Measurements from ENCODE around the gene NOTCH4. TPM values are rescaled to one million over a fixed set of nuclear protein-coding genes. Genes with fewer than 3 reads are reported as not detected.
A peak's percentile ranks its signal among the peaks of the same experiment; 100 is the strongest.

The NOTCH4 gene
- total RNA-seq, 1 experiment from 2014 or later: 4.9 TPM

- no peak for DNase-seq
- Histone ChIP-seq H3K27me3 (no peaks in the 10 kb centered on the region), H3K4me3 (peak overlapping the region; percentile 62), H3K27ac (peak overlapping the region; percentile 23; the same call in 1 of the 2 replicates), H3K4me1 (peaks cover 5% of the 10 kb centered on the region; the same call in 1 of the 2 replicates), H3K36me3 (0 out of 2 replicates have a peak, but pooled peaks cover 2% of the 10 kb centered on the region), H3K9me3 (replicated peaks) (no peaks in the 10 kb centered on the region)
Measured at GRCh38 chr6:32175322-32175710, 48.6 kb downstream of the NOTCH4 start.

GRCh38 chr6:32174416-32174815 is 49.5 kb downstream of the NOTCH4 start:
- H3K9me3 ChIP-seq (replicated peaks): no peaks in the 10 kb centered on the region
- DNase-seq: no peak
- H3K27ac ChIP-seq: no peak overlapping the region
- peaks cover 5% of the 10 kb centered on the region; the same call in 1 of the 2 replicates for H3K4me1 ChIP-seq
- 0 out of 2 replicates have a peak, but pooled peaks cover 2% of the 10 kb centered on the region for H3K36me3 ChIP-seq
- no peak overlapping the region for H3K4me3 ChIP-seq
- no peaks in the 10 kb centered on the region for H3K27me3 ChIP-seq

- Histone ChIP-seq H3K27ac (no peak overlapping the region), H3K4me1 (peaks cover 5% of the 10 kb centered on the region; the same call in 1 of the 2 replicates), H3K9me3 (replicated peaks) (no peaks in the 10 kb centered on the region), H3K4me3 (no peak overlapping the region), H3K27me3 (no peaks in the 10 kb centered on the region), H3K36me3 (peaks cover 2% of the 10 kb centered on the region; the same call in 1 of the 2 replicates)
- DNase-seq: no peak
Measured at GRCh38 chr6:32173051-32173727, 50.7 kb downstream of the NOTCH4 start.

GRCh38 chr6:32171234-32171633 is 52.6 kb downstream of the NOTCH4 start:
- Histone ChIP-seq H3K27me3 (no peaks in the 10 kb centered on the region), H3K4me1 (peaks cover 5% of the 10 kb centered on the region; the same call in 1 of the 2 replicates), H3K4me3 (no peak overlapping the region), H3K36me3 (peaks cover 5% of the 10 kb centered on the region; the same call in 1 of the 2 replicates), H3K27ac (no peak overlapping the region), H3K9me3 (replicated peaks) (no peaks in the 10 kb centered on the region)
- DNase-seq: no peak

GRCh38 chr6:32170294-32170693 is 53.6 kb downstream of the NOTCH4 start:
- H3K4me1 ChIP-seq: peaks cover 5% of the 10 kb centered on the region; the same call in 1 of the 2 replicates
- peaks cover 7% of the 10 kb centered on the region; the same call in 1 of the 2 replicates for H3K36me3 ChIP-seq
- no peaks in the 10 kb centered on the region for H3K27me3 ChIP-seq
- H3K9me3 ChIP-seq (replicated peaks): no peaks in the 10 kb centered on the region
- no peak overlapping the region for H3K27ac ChIP-seq
- H3K4me3 ChIP-seq: no peak overlapping the region
- DNase-seq: no peak

- Histone ChIP-seq H3K36me3 (peaks cover 7% of the 10 kb centered on the region; the same call in 1 of the 2 replicates), H3K27ac (no peak overlapping the region), H3K9me3 (replicated peaks) (no peaks in the 10 kb centered on the region)
Measured at GRCh38 chr6:32168807-32169591, 54.9 kb downstream of the NOTCH4 start.

GRCh38 chr6:32168350-32168749 is 55.5 kb downstream of the NOTCH4 start:
- DNase-seq: no peak
- H3K4me1 ChIP-seq: no peaks in the 10 kb centered on the region
- H3K4me3 ChIP-seq: no peak overlapping the region
- no peaks in the 10 kb centered on the region for H3K27me3 ChIP-seq
- no peak overlapping the region for H3K27ac ChIP-seq
- H3K9me3 ChIP-seq (replicated peaks): no peaks in the 10 kb centered on the region
- H3K36me3 ChIP-seq: peaks cover 7% of the 10 kb centered on the region; the same call in 1 of the 2 replicates

More at GRCh38 chr6:32168807-32169591, 54.9 kb downstream of the NOTCH4 start:
- no peak overlapping the region for H3K4me3 ChIP-seq
- no peaks in the 10 kb centered on the region for H3K4me1 ChIP-seq
- no peak for DNase-seq
- no peaks in the 10 kb centered on the region for H3K27me3 ChIP-seq

GRCh38 chr6:32167761-32168262 is 56.1 kb downstream of the NOTCH4 start:
- Histone ChIP-seq H3K27ac (no peak overlapping the region), H3K4me3 (no peak overlapping the region), H3K9me3 (replicated peaks) (no peaks in the 10 kb centered on the region), H3K4me1 (no peaks in the 10 kb centered on the region), H3K36me3 (peaks cover 7% of the 10 kb centered on the region; the same call in 1 of the 2 replicates), H3K27me3 (no peaks in the 10 kb centered on the region)
- DNase-seq: no peak

GRCh38 chr6:32167154-32167760 is 56.6 kb downstream of the NOTCH4 start:
- no peak for DNase-seq
- H3K36me3 ChIP-seq: peaks cover 7% of the 10 kb centered on the region; the same call in 1 of the 2 replicates
- H3K27ac ChIP-seq: no peak overlapping the region

GRCh38 chr6:32166411-32167061 is 57.3 kb downstream of the NOTCH4 start:
- peaks cover 7% of the 10 kb centered on the region; the same call in 1 of the 2 replicates for H3K36me3 ChIP-seq
- no peak overlapping the region for H3K4me3 ChIP-seq
- H3K27ac ChIP-seq: no peak overlapping the region

More at GRCh38 chr6:32167154-32167760, 56.6 kb downstream of the NOTCH4 start:
- Histone ChIP-seq H3K4me1 (no peaks in the 10 kb centered on the region), H3K9me3 (replicated peaks) (no peaks in the 10 kb centered on the region), H3K4me3 (no peak overlapping the region), H3K27me3 (no peaks in the 10 kb centered on the region)

GRCh38 chr6:32164295-32164694 is 59.6 kb downstream of the NOTCH4 start, which contains the start of gene EGFL8:
Gene EGFL8, plus strand, starts transcription at chr6:32164595. Its CDS starts 1,571 bp downstream, at chr6:32166166.
- Histone ChIP-seq H3K27me3 (no peaks in the 10 kb centered on the region), H3K36me3 (peaks cover 7% of the 10 kb centered on the region; the same call in 1 of the 2 replicates), H3K27ac (no peak within 1 kb of the TSS), H3K9me3 (replicated peaks) (no peaks in the 10 kb centered on the region), H3K4me3 (no peak within 1 kb of the TSS), H3K4me1 (no peaks in the 10 kb centered on the region)
- DNase-seq: no peak

More at GRCh38 chr6:32166411-32167061, 57.3 kb downstream of the NOTCH4 start:
- DNase-seq: no peak
- Histone ChIP-seq H3K27me3 (no peaks in the 10 kb centered on the region), H3K9me3 (replicated peaks) (no peaks in the 10 kb centered on the region), H3K4me1 (no peaks in the 10 kb centered on the region)

- Histone ChIP-seq H3K36me3 (peaks cover 8% of the 10 kb centered on the region; the same call in 1 of the 2 replicates), H3K9me3 (replicated peaks) (no peaks in the 10 kb centered on the region), H3K27ac (no peak overlapping the region), H3K4me3 (no peak overlapping the region), H3K4me1 (no peaks in the 10 kb centered on the region), H3K27me3 (no peaks in the 10 kb centered on the region)
- no peak for DNase-seq
Measured at GRCh38 chr6:32163559-32164258, 60.2 kb downstream of the NOTCH4 start.

GRCh38 chr6:32158052-32158451 is 65.8 kb downstream of the NOTCH4 start:
- Histone ChIP-seq H3K4me3 (no peak overlapping the region), H3K4me1 (peaks cover 5% of the 10 kb centered on the region), H3K9me3 (replicated peaks) (no peaks in the 10 kb centered on the region), H3K27me3 (no peaks in the 10 kb centered on the region), H3K36me3 (peaks cover 27% of the 10 kb centered on the region), H3K27ac (no peak overlapping the region)
- DNase-seq: no peak

Data from SJCRH30 (cell line).